HuH-7 (cell line): ENCODE data around the gene GANAB.
A peak's percentile ranks its signal among the peaks of the same experiment; 100 is the strongest.
"Not testable (repeated sequence)": the region's sequence is repeated elsewhere in the genome, so short reads cannot be mapped to it uniquely, and the experiment has no call there.

Source experiments
- DNase-seq: peaks from one replicate; pipeline ENCODE4 v3.0.0; 2011; ENCODE audit warnings: low spot score

The GANAB gene

GRCh38 chr11:62600367-62601121 is 45.9 kb downstream of the GANAB start:
- no peak for DNase-seq

GRCh38 chr11:62599901-62600300 is 46.5 kb downstream of the GANAB start:
- no peak for DNase-seq

GRCh38 chr11:62599069-62599696 is 47.2 kb downstream of the GANAB start:
- peak; percentile 85 for DNase-seq

- DNase-seq, result no peak
These were observed 51.3 kb downstream of the GANAB start for GRCh38 chr11:62595124-62595523.

GRCh38 chr11:62593434-62594044 is 52.9 kb downstream of the GANAB start:
- no peak for DNase-seq

GRCh38 chr11:62592989-62593421 is 53.4 kb downstream of the GANAB start:
- DNase-seq, result no peak

- no peak for DNase-seq
These were observed 54.1 kb downstream of the GANAB start for GRCh38 chr11:62592146-62592815.

- peak; percentile 81 for DNase-seq
These were observed 54.8 kb downstream of the GANAB start, which contains the start of gene TUT1 for GRCh38 chr11:62591448-62592145. Gene TUT1, minus strand, starts transcription at chr11:62591523. Its CDS starts 38 bp downstream, at chr11:62591485.

- no peak for DNase-seq
These were observed 57.3 kb downstream of the GANAB start for GRCh38 chr11:62588966-62589637.

GRCh38 chr11:62585356-62585755 is 61.1 kb downstream of the GANAB start:
- not testable (repeated sequence) for DNase-seq

GRCh38 chr11:62581735-62582134 is 64.7 kb downstream of the GANAB start:
- DNase-seq, result not testable (repeated sequence)

GRCh38 chr11:62580959-62581715 is 65.3 kb downstream of the GANAB start:
- no peak for DNase-seq

- no peak for DNase-seq
These were observed 67.2 kb downstream of the GANAB start for GRCh38 chr11:62579252-62579651.

GRCh38 chr11:62578541-62578940 is 67.9 kb downstream of the GANAB start:
- DNase-seq, result no peak

- DNase-seq, result no peak
These were observed 69.2 kb downstream of the GANAB start for GRCh38 chr11:62577046-62577714.

- DNase-seq, result no peak
These were observed 70.6 kb downstream of the GANAB start for GRCh38 chr11:62575837-62576236.

- no peak for DNase-seq
These were observed 71.3 kb downstream of the GANAB start for GRCh38 chr11:62575156-62575555.
